HepG2 (cell line): ENCODE measurements around the gene MAP3K5. TPM values are rescaled to one million over a fixed set of nuclear protein-coding genes. Genes with fewer than 3 reads are reported as not detected.

ENCODE experiments used
- ATAC-seq: fragments of 200-7000 bp; cut with Tn5 transposase; 3 replicates; pipeline ENCODE4 v1.9.1; 2020; ENCODE audit warnings: mild to moderate bottlenecking, moderate library complexity
- BruUV-seq: library from RNA; stranded (reverse); fragments of 400-500 nt; replicated peaks from 2 replicates; lab custom pipeline; 2021; lab: Mats Ljungman, UMichigan
- CTCF ChIA-PET: fragments of 300-600 bp; formaldehyde crosslinking; extraction: SDS; loops from one replicate; lab custom pipeline; 2021; ENCODE audit warnings: low total read pairs, inconsistent platforms, low intra/inter-chr PET ratio; lab: Yijun Ruan, JAX
- POLR2A ChIA-PET: fragments of 350-600 bp; sonication (Branson Sonifier 250); formaldehyde crosslinking; loops from one replicate; lab custom pipeline; 2020; ENCODE audit warnings: antibody characterized with exemption, inconsistent platforms; lab: Yijun Ruan, JAX
- DNase-seq: peaks from one replicate; pipeline ENCODE4 v3.0.0-alpha.2; 2015; ENCODE audit warnings: low spot score
- FAIRE-seq: peaks from 3 replicates; lab custom pipeline; 2011; peaks lifted over from hg19 to GRCh38; lab: Jason Lieb, UNC
- H2AFZ ChIP-seq: one replicate; pipeline ENCODE4 v1.6.1; 2011; ENCODE audit warnings: low read length, inconsistent platforms
- H3K27ac ChIP-seq: fragments of 300-600 bp; 3 replicates; pipeline ENCODE4 v1.8.0; 2011; ENCODE audit warnings: mixed run types, mild to moderate bottlenecking, mixed read lengths, low read length, inconsistent platforms; ENCODE audit not compliant: insufficient read depth; ENCODE audit errors: extremely low read length
- H3K27me3 ChIP-seq, 2 experiments: fragments of 200-600 bp in 1 of 2; 2 replicates in 1 of 2; 3 replicates in 1 of 2; pipeline versions ENCODE4 v1.6.0 to v1.8.0; 2011; ENCODE audit warnings: low read length in 2 of 2, mild to moderate bottlenecking in 2 of 2, moderate library complexity in 2 of 2, inconsistent platforms in 1 of 2; ENCODE audit not compliant: insufficient read depth in 2 of 2, control insufficient read depth in 1 of 2
- H3K36me3 ChIP-seq, 2 experiments: fragments of 200-600 bp in 1 of 2; replicated peaks in 1 of 2; 2 replicates in 1 of 2; 3 replicates in 1 of 2; pipeline versions ENCODE4 v1.5.1 to v1.8.0; 2011; ENCODE audit warnings: low read length in 2 of 2, inconsistent platforms in 1 of 2; ENCODE audit not compliant: insufficient read depth in 2 of 2, control insufficient read depth in 1 of 2
- H3K4me1 ChIP-seq: 2 replicates; pipeline ENCODE4 v1.5.1; 2012; ENCODE audit warnings: low read length, inconsistent platforms; ENCODE audit not compliant: insufficient read depth
- H3K4me2 ChIP-seq: 2 replicates; pipeline ENCODE4 v1.6.0; 2011; ENCODE audit warnings: low read depth, low read length, inconsistent platforms
- H3K4me3 ChIP-seq, 3 experiments: fragments of 200-600 bp in 1 of 3; sonication (generic), shearing (Covaris generic) in 1 of 3; replicated peaks in 1 of 3; 2 replicates each; pipeline ENCODE4 v1.5.1; 2011 to 2016; ENCODE audit warnings: low read length in 3 of 3, inconsistent platforms in 2 of 3, low read depth in 2 of 3, mild to moderate bottlenecking in 2 of 3, control low read depth in 1 of 3, mixed read lengths in 1 of 3; ENCODE audit not compliant: insufficient read depth in 1 of 3
- H3K79me2 ChIP-seq: one replicate; pipeline ENCODE4 v1.6.1; 2011; ENCODE audit warnings: low read length, inconsistent platforms; ENCODE audit not compliant: insufficient read depth
- H3K9ac ChIP-seq: 2 replicates; pipeline ENCODE4 v1.6.0; 2011; ENCODE audit warnings: mild to moderate bottlenecking, low read depth, low read length, inconsistent platforms; ENCODE audit not compliant: insufficient read depth
- H3K9me3 ChIP-seq: 2 replicates; pipeline ENCODE4 v1.5.1; 2012; ENCODE audit warnings: mild to moderate bottlenecking, low read length
- H4K20me1 ChIP-seq: 2 replicates; pipeline ENCODE4 v1.6.0; 2011; ENCODE audit warnings: inconsistent platforms, mild to moderate bottlenecking, low read length, moderate library complexity; ENCODE audit not compliant: insufficient read depth
- HHEX ChIP-seq: IDR thresholded peaks from 2 replicates; pipeline ENCODE4 v1.6.1; 2016; ENCODE audit warnings: control low read depth
- RFX3 ChIP-seq: IDR thresholded peaks from 2 replicates; pipeline ENCODE4 v1.6.1; 2016; ENCODE audit warnings: missing biosample characterization, missing genetic modification reagents
- SNAI1 ChIP-seq: sonication (generic); formaldehyde crosslinking; IDR thresholded peaks from 2 replicates; pipeline ENCODE4 v1.5.0; 2020; ENCODE audit warnings: mild to moderate bottlenecking, missing genetic modification reagents, borderline replicate concordance
- YEATS4 ChIP-seq: sonication (generic); formaldehyde crosslinking; IDR thresholded peaks from 2 replicates; pipeline ENCODE4 v1.4.0; 2020; ENCODE audit warnings: missing genetic modification reagents, borderline replicate concordance
- ZNF432 ChIP-seq: sonication (generic); formaldehyde crosslinking; IDR thresholded peaks from 2 replicates; pipeline ENCODE4 v1.5.0; 2020; ENCODE audit warnings: missing genetic modification reagents, mild to moderate bottlenecking, borderline replicate concordance
- WGBS: methylation state at CpG from one replicate; pipeline ENCODE4 v1.1.6; 2017; ENCODE audit warnings: low lambda C conversion rate; 5-methylcytosine and 5-hydroxymethylcytosine counted together
- in situ Hi-C: cut with HindIII; loops from 2 replicates; pipeline ENCODE4 v1.10.0; 2017; ENCODE audit warnings: low pct_unique_long_range_greater_than_20kb; ENCODE audit not compliant: extremely low pct_ligation_motif_present
- intact Hi-C: fragments of 100-400 bp; cut with micrococcal nuclease; formaldehyde crosslinking; loops from one replicate; pipeline ENCODE4 v1.10.0; 2022; ENCODE audit not compliant: unreplicated experiment
- polyA plus RNA-seq, 8 experiments: library from polyadenylated mRNA; depleted of rRNA in 3 of 8; stranded (reverse) in 7 of 8; unstranded in 1 of 8; fragments of >200 nt; fragmentation: Illumina TruSeq in 4 of 8; extraction: Trizol in 4 of 8; gene quantifications; 2 replicates each; pipeline versions ENCODE4 v1.2.1 to v1.2.3, GENCODE V29; 2011 to 2016; ENCODE audit warnings: low read depth in 4 of 8, missing spikeins in 1 of 8, mixed read lengths in 1 of 8; ENCODE audit not compliant: insufficient read depth in 1 of 8
- total RNA-seq, 5 experiments: library from RNA; depleted of rRNA; stranded (reverse); fragments of >200 nt; fragmentation: Illumina TruSeq; extraction: Trizol; gene quantifications; 2 replicates each; pipeline ENCODE4 v1.2.3, GENCODE V29; 2016; ENCODE audit warnings: low read depth in 1 of 5
- TF ChIP-seq, protein P1 (sequence below): sonication (generic); formaldehyde crosslinking; IDR thresholded peaks from 2 replicates; pipeline ENCODE4 v1.4.0; 2020; ENCODE audit warnings: mild to moderate bottlenecking, missing genetic modification reagents, borderline replicate concordance
- TF ChIP-seq, protein P2 (sequence below): sonication (generic); formaldehyde crosslinking; IDR thresholded peaks from 2 replicates; pipeline ENCODE4 v1.8.0; 2022; ENCODE audit warnings: mild to moderate bottlenecking, missing genetic modification reagents
- TF ChIP-seq, protein P3 (sequence below): sonication (generic); formaldehyde crosslinking; IDR thresholded peaks from 2 replicates; pipeline ENCODE4 v1.5.1; 2020; ENCODE audit warnings: mild to moderate bottlenecking, missing genetic modification reagents, borderline replicate concordance

MAP3K5 gene
- total and polyA plus RNA-seq, 2 of the 13 experiments (the other 11 are each of a cell fraction or from before 2014, with no cell fraction given): not detected

DNA sequence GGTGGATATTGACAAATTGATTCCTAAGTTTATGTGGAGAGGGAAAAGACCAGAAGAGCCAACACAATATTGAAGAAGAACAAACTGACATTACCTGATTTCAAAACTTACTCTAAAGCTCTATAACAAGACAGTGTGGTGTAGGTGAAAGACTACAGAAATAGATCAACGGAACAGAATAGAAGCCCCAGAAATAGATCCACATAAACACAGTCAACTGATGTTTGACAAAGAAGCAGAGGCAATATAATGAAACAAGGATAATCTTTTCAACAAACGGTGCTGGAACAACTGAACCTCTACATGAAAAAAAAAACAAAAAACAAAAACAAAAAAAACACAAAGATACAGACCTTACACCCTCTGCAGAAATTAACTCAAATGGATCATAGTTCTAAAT lies 50.2 kb downstream of the MAP3K5 start:
- 5% methylated on average over 2 of the region's 2 CpGs for WGBS
- Histone ChIP-seq H2AFZ (no peak overlapping the region), H3K9me3 (no peaks in the 10 kb centered on the region), H3K4me2 (no peak overlapping the region), H3K9ac (no peak overlapping the region), H3K4me1 (no peaks in the 10 kb centered on the region), H3K79me2 (no peaks in the 10 kb centered on the region), H3K4me3 (no peak overlapping the region), H3K27me3 (no peaks in the 10 kb centered on the region), H4K20me1 (no peaks in the 10 kb centered on the region), H3K36me3 (no peaks in the 10 kb centered on the region), H3K27ac (no peak overlapping the region)
- intact Hi-C loops (no loop called here), in situ Hi-C loops (no loop called here)
- FAIRE-seq (no peak), DNase-seq (no peak), ATAC-seq (no peak)
- no peak for TF ChIP-seq HHEX (CRISPR knock-in tag)
- TF ChIP-seq, protein P1, sequence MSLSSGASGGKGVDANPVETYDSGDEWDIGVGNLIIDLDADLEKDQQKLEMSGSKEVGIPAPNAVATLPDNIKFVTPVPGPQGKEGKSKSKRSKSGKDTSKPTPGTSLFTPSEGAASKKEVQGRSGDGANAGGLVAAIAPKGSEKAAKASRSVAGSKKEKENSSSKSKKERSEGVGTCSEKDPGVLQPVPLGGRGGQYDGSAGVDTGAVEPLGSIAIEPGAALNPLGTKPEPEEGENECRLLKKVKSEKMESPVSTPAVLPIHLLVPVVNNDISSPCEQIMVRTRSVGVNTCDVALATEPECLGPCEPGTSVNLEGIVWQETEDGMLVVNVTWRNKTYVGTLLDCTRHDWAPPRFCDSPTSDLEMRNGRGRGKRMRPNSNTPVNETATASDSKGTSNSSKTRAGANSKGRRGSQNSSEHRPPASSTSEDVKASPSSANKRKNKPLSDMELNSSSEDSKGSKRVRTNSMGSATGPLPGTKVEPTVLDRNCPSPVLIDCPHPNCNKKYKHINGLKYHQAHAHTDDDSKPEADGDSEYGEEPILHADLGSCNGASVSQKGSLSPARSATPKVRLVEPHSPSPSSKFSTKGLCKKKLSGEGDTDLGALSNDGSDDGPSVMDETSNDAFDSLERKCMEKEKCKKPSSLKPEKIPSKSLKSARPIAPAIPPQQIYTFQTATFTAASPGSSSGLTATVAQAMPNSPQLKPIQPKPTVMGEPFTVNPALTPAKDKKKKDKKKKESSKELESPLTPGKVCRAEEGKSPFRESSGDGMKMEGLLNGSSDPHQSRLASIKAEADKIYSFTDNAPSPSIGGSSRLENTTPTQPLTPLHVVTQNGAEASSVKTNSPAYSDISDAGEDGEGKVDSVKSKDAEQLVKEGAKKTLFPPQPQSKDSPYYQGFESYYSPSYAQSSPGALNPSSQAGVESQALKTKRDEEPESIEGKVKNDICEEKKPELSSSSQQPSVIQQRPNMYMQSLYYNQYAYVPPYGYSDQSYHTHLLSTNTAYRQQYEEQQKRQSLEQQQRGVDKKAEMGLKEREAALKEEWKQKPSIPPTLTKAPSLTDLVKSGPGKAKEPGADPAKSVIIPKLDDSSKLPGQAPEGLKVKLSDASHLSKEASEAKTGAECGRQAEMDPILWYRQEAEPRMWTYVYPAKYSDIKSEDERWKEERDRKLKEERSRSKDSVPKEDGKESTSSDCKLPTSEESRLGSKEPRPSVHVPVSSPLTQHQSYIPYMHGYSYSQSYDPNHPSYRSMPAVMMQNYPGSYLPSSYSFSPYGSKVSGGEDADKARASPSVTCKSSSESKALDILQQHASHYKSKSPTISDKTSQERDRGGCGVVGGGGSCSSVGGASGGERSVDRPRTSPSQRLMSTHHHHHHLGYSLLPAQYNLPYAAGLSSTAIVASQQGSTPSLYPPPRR (CRISPR knock-in tag): no peak
- TF ChIP-seq, protein P2, sequence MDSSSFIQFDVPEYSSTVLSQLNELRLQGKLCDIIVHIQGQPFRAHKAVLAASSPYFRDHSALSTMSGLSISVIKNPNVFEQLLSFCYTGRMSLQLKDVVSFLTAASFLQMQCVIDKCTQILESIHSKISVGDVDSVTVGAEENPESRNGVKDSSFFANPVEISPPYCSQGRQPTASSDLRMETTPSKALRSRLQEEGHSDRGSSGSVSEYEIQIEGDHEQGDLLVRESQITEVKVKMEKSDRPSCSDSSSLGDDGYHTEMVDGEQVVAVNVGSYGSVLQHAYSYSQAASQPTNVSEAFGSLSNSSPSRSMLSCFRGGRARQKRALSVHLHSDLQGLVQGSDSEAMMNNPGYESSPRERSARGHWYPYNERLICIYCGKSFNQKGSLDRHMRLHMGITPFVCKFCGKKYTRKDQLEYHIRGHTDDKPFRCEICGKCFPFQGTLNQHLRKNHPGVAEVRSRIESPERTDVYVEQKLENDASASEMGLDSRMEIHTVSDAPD (CRISPR knock-in tag): no peak
- TF ChIP-seq, protein P3, sequence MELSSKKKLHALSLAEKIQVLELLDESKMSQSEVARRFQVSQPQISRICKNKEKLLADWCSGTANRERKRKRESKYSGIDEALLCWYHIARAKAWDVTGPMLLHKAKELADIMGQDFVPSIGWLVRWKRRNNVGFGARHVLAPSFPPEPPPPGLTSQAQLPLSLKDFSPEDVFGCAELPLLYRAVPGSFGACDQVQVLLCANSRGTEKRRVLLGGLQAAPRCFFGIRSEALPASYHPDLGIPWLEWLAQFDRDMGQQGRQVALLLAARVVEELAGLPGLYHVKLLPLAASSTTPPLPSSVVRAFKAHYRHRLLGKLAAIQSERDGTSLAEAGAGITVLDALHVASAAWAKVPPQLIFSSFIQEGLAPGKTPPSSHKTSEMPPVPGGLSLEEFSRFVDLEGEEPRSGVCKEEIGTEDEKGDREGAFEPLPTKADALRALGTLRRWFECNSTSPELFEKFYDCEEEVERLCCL (CRISPR knock-in tag): no peak
- no peak for TF ChIP-seq ZNF432 (CRISPR knock-in tag)
- TF ChIP-seq YEATS4 (CRISPR knock-in tag): no peak
- no peak for TF ChIP-seq RFX3
- no peak for TF ChIP-seq SNAI1
- ChIA-PET CTCF (no interaction called here), POLR2A (no interaction called here)
- BruUV-seq: no TSS peak
